Mesodermal cell (in vitro differentiated cells): ENCODE results near the gene RBMS3.

Source experiments
- H3K27ac ChIP-seq: 2 replicates; pipeline ENCODE4 v1.7.0; 2013; ENCODE audit warnings: mild to moderate bottlenecking, low read depth, low read length, moderate library complexity; ENCODE audit not compliant: severe bottlenecking
- H3K36me3 ChIP-seq: 2 replicates; pipeline ENCODE4 v1.7.1; 2013; ENCODE audit warnings: mild to moderate bottlenecking, low read length, moderate library complexity; ENCODE audit not compliant: control insufficient read depth, insufficient read depth
- H3K4me1 ChIP-seq: one replicate; pipeline ENCODE4 v1.7.1; 2013; ENCODE audit warnings: mild to moderate bottlenecking, low read length; ENCODE audit not compliant: insufficient read depth, control insufficient read depth, poor library complexity, severe bottlenecking
- H3K4me3 ChIP-seq: 2 replicates; pipeline ENCODE4 v1.7.0; 2013; ENCODE audit warnings: low read length, control low read depth, mild to moderate bottlenecking; ENCODE audit not compliant: insufficient read depth, poor library complexity, severe bottlenecking; ENCODE audit errors: extremely low read depth
- H3K9me3 ChIP-seq: 2 replicates; pipeline ENCODE4 v1.7.1; 2013; ENCODE audit warnings: mild to moderate bottlenecking, low read length, moderate library complexity; ENCODE audit not compliant: control insufficient read depth
- WGBS, 2 experiments: methylation state at CpG; one replicate each; pipeline ENCODE4 v1.1.5; 2013; ENCODE audit warnings: missing lambda C conversion rate in 2 of 2; ENCODE audit not compliant: insufficient coverage in 2 of 2; 5-methylcytosine and 5-hydroxymethylcytosine counted together

Gene RBMS3

GRCh38 chr3:29593802-29594201, 312.9 kb downstream of the RBMS3 start:
- no peak overlapping the region for H3K27ac ChIP-seq
- H3K4me3 ChIP-seq = no peak overlapping the region
- H3K36me3 ChIP-seq = peaks cover 5% of the 10 kb centered on the region
- H3K9me3 ChIP-seq = no peaks in the 10 kb centered on the region
- no CpG with 5 or more reads among the region's 1 CpG for WGBS, 2 experiments
- no peaks in the 10 kb centered on the region for H3K4me1 ChIP-seq

DNA sequence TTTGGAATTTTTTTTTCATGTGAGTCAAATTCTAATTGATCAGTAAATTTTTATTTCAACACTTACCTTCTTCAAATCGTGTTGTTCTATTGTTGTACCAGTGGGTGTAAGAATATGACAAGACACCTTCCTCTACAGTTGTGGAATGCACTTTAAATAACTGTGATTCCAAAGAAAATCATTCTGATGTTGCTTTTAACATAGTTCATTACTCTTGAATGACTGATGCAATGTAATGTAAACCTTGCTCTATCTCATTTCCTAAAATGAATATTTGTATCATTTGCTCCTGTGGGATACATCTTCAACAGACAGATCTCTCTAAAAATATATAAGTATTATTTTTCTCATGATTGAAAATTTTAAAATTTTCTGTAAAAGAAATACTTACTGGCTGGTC, 313.4 kb downstream of the RBMS3 start:
- Histone ChIP-seq H3K27ac (no peak overlapping the region), H3K36me3 (peaks cover 5% of the 10 kb centered on the region), H3K9me3 (no peaks in the 10 kb centered on the region), H3K4me3 (no peak overlapping the region), H3K4me1 (no peaks in the 10 kb centered on the region)
- no CpG with 5 or more reads among the region's 1 CpG for WGBS, 2 experiments

- 40 to 51% methylated on average over 1 to 2 of the region's 3 CpGs for WGBS, 2 experiments
- H3K36me3 ChIP-seq = no peaks in the 10 kb centered on the region
- H3K9me3 ChIP-seq = no peaks in the 10 kb centered on the region
- no peak overlapping the region for H3K4me3 ChIP-seq
- H3K4me1 ChIP-seq = no peaks in the 10 kb centered on the region
- H3K27ac ChIP-seq = no peak overlapping the region
Measured at GRCh38 chr3:29597376-29598008, 316.6 kb downstream of the RBMS3 start.

- Histone ChIP-seq H3K36me3 (no peaks in the 10 kb centered on the region), H3K4me1 (peaks cover 7% of the 10 kb centered on the region), H3K9me3 (no peaks in the 10 kb centered on the region), H3K4me3 (no peak overlapping the region), H3K27ac (no peak overlapping the region)
- WGBS, 2 experiments = 80 to 83% methylated on average over 2 of the region's 4 CpGs
Measured at GRCh38 chr3:29601861-29602585, 321.2 kb downstream of the RBMS3 start.

DNA sequence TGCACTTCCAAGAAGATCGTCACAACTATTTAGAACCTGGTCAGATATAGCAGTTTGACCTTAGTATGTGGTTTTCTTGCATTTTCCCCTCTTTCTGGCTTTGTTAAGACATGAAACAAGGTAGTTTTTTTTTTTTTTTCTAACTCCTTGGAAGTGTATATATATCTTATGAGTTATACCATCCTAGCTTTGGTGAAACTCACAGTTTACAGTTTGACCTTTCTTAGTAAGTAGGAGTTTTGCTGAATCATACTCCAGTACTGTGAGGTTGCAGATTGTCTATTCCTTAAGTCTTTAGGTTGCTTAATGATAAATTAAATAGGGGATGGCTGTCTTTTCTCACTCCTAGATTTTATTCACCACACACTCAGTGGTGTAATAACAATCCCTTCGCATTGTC, 325.0 kb downstream of the RBMS3 start:
- Histone ChIP-seq H3K36me3 (no peaks in the 10 kb centered on the region), H3K27ac (no peak overlapping the region), H3K4me3 (no peak overlapping the region), H3K4me1 (peaks cover 7% of the 10 kb centered on the region), H3K9me3 (no peaks in the 10 kb centered on the region)
- 83% methylated on average over 1 of the region's 2 CpGs; no CpG with 5 or more reads in 1 of the 2 experiments for WGBS, 2 experiments

GRCh38 chr3:29606416-29606815, 325.5 kb downstream of the RBMS3 start:
- H3K27ac ChIP-seq = no peak overlapping the region
- no peaks in the 10 kb centered on the region for H3K36me3 ChIP-seq
- H3K4me3 ChIP-seq = no peak overlapping the region
- H3K4me1 ChIP-seq = peaks cover 7% of the 10 kb centered on the region
- H3K9me3 ChIP-seq = no peaks in the 10 kb centered on the region

DNA sequence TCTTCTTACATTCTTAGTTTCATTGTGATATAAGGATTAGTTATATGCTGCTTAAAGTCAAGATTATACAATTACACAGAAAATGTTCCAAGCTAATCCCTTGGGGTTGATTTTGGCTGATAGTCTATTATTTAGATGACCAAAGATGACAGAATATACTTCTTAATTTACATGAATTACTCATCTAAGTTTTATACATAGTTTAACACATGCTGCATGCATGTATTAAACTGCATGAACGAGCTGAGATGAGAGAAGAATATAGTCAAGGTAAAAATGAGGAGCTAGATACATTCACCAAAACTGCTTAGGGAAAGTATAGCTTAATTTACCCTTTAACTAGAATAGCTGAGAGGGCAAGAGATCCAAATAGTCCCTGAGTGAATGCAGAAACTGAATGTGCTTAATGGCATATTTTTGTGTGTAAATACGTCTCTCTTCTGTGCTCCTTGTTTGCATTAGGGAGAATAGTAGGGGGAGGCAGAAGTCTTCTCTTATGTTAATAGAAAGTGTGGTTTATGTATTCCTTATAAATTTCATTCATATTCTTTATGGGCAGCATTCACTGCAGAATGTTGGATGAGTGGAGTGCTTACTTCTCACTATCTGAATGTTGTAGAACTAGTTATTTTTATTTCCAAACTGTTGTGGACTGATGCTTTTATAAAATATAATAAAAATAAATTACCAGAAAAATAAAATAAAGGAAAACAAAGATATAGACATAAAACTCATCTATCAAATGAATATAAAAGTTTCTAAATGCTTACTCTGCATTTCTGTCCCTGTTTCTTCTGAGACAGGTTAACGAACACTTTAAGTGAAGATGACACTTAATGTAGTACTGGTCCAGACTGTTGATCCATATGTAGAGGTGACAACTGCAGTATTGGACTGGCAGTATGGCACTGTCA, 327.8 kb downstream of the RBMS3 start:
- Histone ChIP-seq H3K9me3 (no peaks in the 10 kb centered on the region), H3K4me3 (no peak overlapping the region), H3K27ac (no peak overlapping the region), H3K4me1 (peaks cover 7% of the 10 kb centered on the region), H3K36me3 (no peaks in the 10 kb centered on the region)
- WGBS, 2 experiments = 86 to 100% methylated on average over 1 to 2 of the region's 3 CpGs

DNA sequence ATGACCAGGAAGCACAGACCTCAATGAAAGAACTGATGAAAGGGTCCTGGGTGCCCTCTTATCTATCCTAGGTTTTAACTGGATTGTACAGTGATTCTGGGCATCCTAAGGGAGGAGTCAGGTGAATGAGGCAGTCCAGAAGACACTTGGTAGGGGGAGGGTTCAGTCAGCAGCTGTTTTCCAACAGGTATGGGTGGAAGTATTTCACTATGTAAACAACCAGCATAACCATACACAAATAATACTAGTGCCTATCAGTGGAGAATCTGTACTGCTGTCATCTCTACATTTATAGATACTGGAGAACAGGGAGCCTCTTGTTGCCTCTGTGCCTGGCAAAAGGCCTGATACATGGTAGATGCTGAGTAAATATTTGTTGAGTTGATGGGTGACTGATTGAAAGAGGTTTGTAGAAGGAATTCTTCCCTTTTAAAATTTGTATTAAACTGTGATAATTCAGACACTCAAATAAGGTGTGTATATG, 328.5 kb downstream of the RBMS3 start:
- Histone ChIP-seq H3K4me3 (no peak overlapping the region), H3K4me1 (peaks cover 7% of the 10 kb centered on the region), H3K27ac (no peak overlapping the region), H3K9me3 (no peaks in the 10 kb centered on the region), H3K36me3 (no peaks in the 10 kb centered on the region)

- Histone ChIP-seq H3K4me3 (no peak overlapping the region), H3K27ac (no peak overlapping the region), H3K9me3 (no peaks in the 10 kb centered on the region), H3K36me3 (no peaks in the 10 kb centered on the region), H3K4me1 (peaks cover 4% of the 10 kb centered on the region)
Measured at GRCh38 chr3:29610781-29611180, 329.9 kb downstream of the RBMS3 start.

DNA sequence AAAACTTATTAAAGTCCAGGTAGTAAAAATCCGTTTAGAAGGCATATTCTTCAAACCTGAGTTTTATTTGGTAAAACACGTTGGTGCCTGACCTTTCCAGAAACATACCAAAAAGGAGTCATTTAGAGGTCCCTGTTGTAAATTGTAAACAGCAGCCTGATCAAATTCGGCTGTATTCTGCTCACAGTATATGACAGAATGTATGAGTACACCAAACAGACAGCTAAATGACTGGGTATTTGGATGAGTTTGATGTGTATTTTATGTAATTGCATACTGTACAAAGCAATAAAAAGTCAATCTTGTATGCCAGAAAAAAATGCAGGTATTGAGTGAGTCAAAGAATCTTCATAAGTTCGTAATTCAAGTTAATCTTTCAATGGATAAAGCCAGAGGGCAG, 330.4 kb downstream of the RBMS3 start:
- H3K4me3 ChIP-seq = no peak overlapping the region
- no peaks in the 10 kb centered on the region for H3K4me1 ChIP-seq
- H3K27ac ChIP-seq = no peak overlapping the region
- WGBS, 2 experiments = 83 to 90% methylated on average over 1 to 3 of the region's 4 CpGs
- H3K9me3 ChIP-seq = no peaks in the 10 kb centered on the region
- no peaks in the 10 kb centered on the region for H3K36me3 ChIP-seq
